ENCODE data around the gene PICK1.

The PICK1 gene

GRCh38 chr22:38120359-38121110, 63.3 kb downstream of the PICK1 start:
- no peak for TF ChIP-seq CTCF (conservative IDR thresholded peaks at IDR 0.05; ENCODE audit: low read length)
- DNase-seq (ENCODE audit: low read depth): no peak
- H3K4me3 ChIP-seq (ENCODE audit: low read length): no peak overlapping the region

- TF ChIP-seq CTCF (conservative IDR thresholded peaks at IDR 0.05; ENCODE audit: low read length): no peak
- no peak overlapping the region for H3K4me3 ChIP-seq (ENCODE audit: low read length)
- DNase-seq (ENCODE audit: low read depth): no peak
Observed at GRCh38 chr22:38122616-38123015, 65.4 kb downstream of the PICK1 start.

- no peak overlapping the region for H3K4me3 ChIP-seq (ENCODE audit: low read length)
- DNase-seq (ENCODE audit: low read depth): no peak
- no peak for TF ChIP-seq CTCF (conservative IDR thresholded peaks at IDR 0.05; ENCODE audit: low read length)
Observed at GRCh38 chr22:38124236-38124974, 67.2 kb downstream of the PICK1 start.

GRCh38 chr22:38125038-38125610, 67.9 kb downstream of the PICK1 start:
- H3K4me3 ChIP-seq (ENCODE audit: low read length): no peak overlapping the region
- TF ChIP-seq CTCF (conservative IDR thresholded peaks at IDR 0.05; ENCODE audit: low read length): no peak
- DNase-seq (ENCODE audit: low read depth): no peak
